Activated T-cell treated with anti-CD3 and anti-CD28 coated beads, Interleukin-2, amount 50 U/mL, for 4 hours (primary cell): ENCODE data around the gene ACTN1. TPM values are rescaled to one million over a fixed set of nuclear protein-coding genes. Genes with fewer than 3 reads are reported as not detected.
"Not testable (repeated sequence)": the region's sequence is repeated elsewhere in the genome, so short reads cannot be mapped to it uniquely, and the experiment has no call there.

Experiments used
- ATAC-seq, 2 donors: fragments of 200-7000 bp; cut with Tn5 transposase; one replicate each; pipeline ENCODE4 v1.10.0; 2021
- DNase-seq: peaks from one replicate; pipeline ENCODE4 v3.0.0-alpha.2; 2020
- H3K27me3 Mint-ChIP-seq: one replicate; pipeline ENCODE4 v1.8.0; 2021; ENCODE audit warnings: low read depth, mixed read lengths
- H3K36me3 Mint-ChIP-seq: one replicate; pipeline ENCODE4 v1.8.0; 2022; ENCODE audit warnings: mixed read lengths; ENCODE audit not compliant: insufficient read depth
- H3K4me1 Mint-ChIP-seq: one replicate; pipeline ENCODE4 v1.8.0; 2021; ENCODE audit warnings: low read depth, mixed read lengths
- H3K4me3 Mint-ChIP-seq: one replicate; pipeline ENCODE4 v1.8.0; 2021; ENCODE audit warnings: mild to moderate bottlenecking, moderate library complexity, mixed read lengths
- H3K9me3 Mint-ChIP-seq: one replicate; pipeline ENCODE4 v1.8.0; 2021; ENCODE audit warnings: mixed read lengths
- total RNA-seq, 3 donors: library from RNA; stranded (reverse); gene quantifications; one replicate each; pipeline ENCODE4 v1.2.1, GENCODE V29; 2021

The ACTN1 gene
- total RNA-seq, 3 donors from 2014 or later, result 47.0 to 77.1 (median 56.2) TPM

DNA sequence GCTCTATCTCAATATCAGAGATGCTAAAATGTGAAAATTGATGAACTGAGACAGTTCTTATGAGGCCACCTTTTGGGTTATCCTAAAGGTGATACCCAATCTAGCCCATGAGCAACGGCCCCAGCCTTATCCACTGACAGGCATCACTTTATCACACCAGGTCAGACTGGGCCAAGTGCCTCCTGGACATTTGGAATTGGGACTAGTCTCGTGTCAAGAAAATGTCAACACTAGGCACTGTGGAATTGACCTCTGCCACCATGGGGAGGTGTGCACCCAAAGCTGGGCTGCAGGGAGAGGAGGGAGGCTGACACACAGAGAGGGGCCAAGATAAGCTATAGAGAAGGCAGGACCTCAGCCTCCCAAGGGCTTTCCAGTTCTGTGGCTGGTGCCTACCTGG is 107.7 kb downstream of the ACTN1 start:
- Mint-ChIP-seq H3K4me1 (no peaks in the 10 kb centered on the region), H3K9me3 (no peaks in the 10 kb centered on the region), H3K27me3 (no peaks in the 10 kb centered on the region), H3K4me3 (no peak overlapping the region), H3K36me3 (peaks cover 22% of the 10 kb centered on the region)
- DNase-seq (no peak), ATAC-seq (no peak)

DNA sequence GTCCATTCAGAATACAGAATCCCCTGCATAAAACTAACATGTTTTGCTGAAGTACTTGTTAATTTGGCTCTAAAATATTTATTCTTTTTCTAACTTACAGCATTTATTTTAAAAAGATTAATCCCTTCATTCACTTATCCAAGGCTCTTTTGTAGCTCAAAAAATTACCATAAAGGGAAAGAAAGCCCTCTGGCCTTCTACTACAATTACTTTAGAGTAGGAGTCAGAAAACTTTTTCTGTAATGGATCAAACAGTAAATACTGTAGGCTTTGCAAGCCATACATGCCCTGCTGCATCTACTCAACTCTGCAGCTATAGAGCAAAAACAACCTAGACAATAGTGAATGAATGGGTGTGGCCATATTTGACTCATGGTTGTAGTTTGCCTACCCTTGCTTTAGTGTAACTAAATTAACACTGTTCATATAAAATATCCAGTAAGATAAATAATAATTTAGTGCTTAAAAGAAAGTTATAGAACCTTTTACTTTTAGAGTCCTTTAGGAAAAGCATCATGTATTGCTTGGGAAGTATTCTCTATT is 112.0 kb downstream of the ACTN1 start:
- Mint-ChIP-seq H3K36me3 (peaks cover 7% of the 10 kb centered on the region), H3K4me1 (no peaks in the 10 kb centered on the region), H3K9me3 (peaks cover 8% of the 10 kb centered on the region), H3K27me3 (no peaks in the 10 kb centered on the region), H3K4me3 (no peak overlapping the region)
- ATAC-seq, result no peak
- DNase-seq, result no peak

GRCh38 chr14:68865542-68865941 is 113.6 kb downstream of the ACTN1 start:
- no peak overlapping the region for H3K4me3 Mint-ChIP-seq
- no peaks in the 10 kb centered on the region for H3K27me3 Mint-ChIP-seq
- DNase-seq (no peak), ATAC-seq (no peak)
- no peaks in the 10 kb centered on the region for H3K36me3 Mint-ChIP-seq
- no peaks in the 10 kb centered on the region for H3K4me1 Mint-ChIP-seq
- peaks cover 8% of the 10 kb centered on the region for H3K9me3 Mint-ChIP-seq

GRCh38 chr14:68864361-68864750 is 114.7 kb downstream of the ACTN1 start:
- no peak for DNase-seq
- H3K9me3 Mint-ChIP-seq, result peaks cover 8% of the 10 kb centered on the region
- no peaks in the 10 kb centered on the region for H3K27me3 Mint-ChIP-seq
- H3K36me3 Mint-ChIP-seq, result no peaks in the 10 kb centered on the region
- no peak for ATAC-seq
- no peaks in the 10 kb centered on the region for H3K4me1 Mint-ChIP-seq
- no peak overlapping the region for H3K4me3 Mint-ChIP-seq

GRCh38 chr14:68863610-68864360 is 115.3 kb downstream of the ACTN1 start:
- DNase-seq (no peak), ATAC-seq (no peak)
- no peaks in the 10 kb centered on the region for H3K36me3 Mint-ChIP-seq
- H3K27me3 Mint-ChIP-seq, result no peaks in the 10 kb centered on the region
- H3K9me3 Mint-ChIP-seq, result peaks cover 8% of the 10 kb centered on the region
- H3K4me1 Mint-ChIP-seq, result no peaks in the 10 kb centered on the region
- H3K4me3 Mint-ChIP-seq, result no peak overlapping the region

GRCh38 chr14:68862954-68863594 is 116.0 kb downstream of the ACTN1 start:
- no peaks in the 10 kb centered on the region for H3K36me3 Mint-ChIP-seq

GRCh38 chr14:68860771-68861170 is 118.3 kb downstream of the ACTN1 start:
- no peak for DNase-seq
- Mint-ChIP-seq H3K36me3 (no peaks in the 10 kb centered on the region), H3K4me1 (no peaks in the 10 kb centered on the region), H3K4me3 (no peak overlapping the region), H3K27me3 (no peaks in the 10 kb centered on the region), H3K9me3 (peaks cover 7% of the 10 kb centered on the region)
- no peak for ATAC-seq

More at GRCh38 chr14:68862954-68863594, 116.0 kb downstream of the ACTN1 start:
- DNase-seq (peak; percentile 47), ATAC-seq (peak in 1 of 2 donors; percentile 43)
- no peaks in the 10 kb centered on the region for H3K27me3 Mint-ChIP-seq
- H3K4me1 Mint-ChIP-seq, result no peaks in the 10 kb centered on the region
- no peak overlapping the region for H3K4me3 Mint-ChIP-seq
- peaks cover 8% of the 10 kb centered on the region for H3K9me3 Mint-ChIP-seq

- Mint-ChIP-seq H3K27me3 (no peaks in the 10 kb centered on the region), H3K36me3 (no peaks in the 10 kb centered on the region), H3K4me3 (no peak overlapping the region), H3K9me3 (no peaks in the 10 kb centered on the region), H3K4me1 (peaks cover 7% of the 10 kb centered on the region)
- no peak for ATAC-seq
- DNase-seq, result no peak
These were observed 121.5 kb downstream of the ACTN1 start for GRCh38 chr14:68857516-68858070.

DNA sequence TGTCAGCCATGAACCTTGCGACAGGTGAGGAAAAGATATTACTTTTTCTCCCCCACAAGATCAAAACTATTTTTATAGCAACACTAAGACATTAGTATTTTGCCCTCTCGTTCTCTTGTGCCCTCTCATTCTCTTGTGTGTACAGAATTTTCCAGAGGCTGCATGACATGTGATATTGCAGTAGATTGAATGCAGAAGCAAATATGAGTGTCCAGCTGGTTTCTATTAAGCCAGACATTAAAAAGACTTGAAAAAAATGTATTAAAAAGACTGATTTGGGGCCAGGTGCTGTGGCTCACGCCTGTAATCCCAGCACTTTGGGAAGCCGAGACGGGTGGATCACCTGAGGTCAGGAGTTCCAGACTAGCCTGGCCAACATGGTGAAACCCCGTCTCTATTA is 122.5 kb downstream of the ACTN1 start:
- no peak for ATAC-seq
- Mint-ChIP-seq H3K9me3 (peaks cover 4% of the 10 kb centered on the region), H3K4me3 (no peak overlapping the region), H3K4me1 (peaks cover 7% of the 10 kb centered on the region), H3K36me3 (no peaks in the 10 kb centered on the region), H3K27me3 (no peaks in the 10 kb centered on the region)
- DNase-seq, result no peak

- ATAC-seq (no peak), DNase-seq (no peak)
- H3K4me1 Mint-ChIP-seq, result peaks cover 7% of the 10 kb centered on the region
- H3K9me3 Mint-ChIP-seq, result peaks cover 4% of the 10 kb centered on the region
- H3K36me3 Mint-ChIP-seq, result no peaks in the 10 kb centered on the region
- no peaks in the 10 kb centered on the region for H3K27me3 Mint-ChIP-seq
- H3K4me3 Mint-ChIP-seq, result no peak overlapping the region
These were observed 124.7 kb downstream of the ACTN1 start for GRCh38 chr14:68854421-68854820.

- H3K9me3 Mint-ChIP-seq, result peaks cover 4% of the 10 kb centered on the region
- H3K4me3 Mint-ChIP-seq, result no peak overlapping the region
- no peaks in the 10 kb centered on the region for H3K36me3 Mint-ChIP-seq
- ATAC-seq (no peak), DNase-seq (no peak)
- no peaks in the 10 kb centered on the region for H3K27me3 Mint-ChIP-seq
- H3K4me1 Mint-ChIP-seq, result peaks cover 7% of the 10 kb centered on the region
These were observed 125.4 kb downstream of the ACTN1 start for GRCh38 chr14:68853749-68854148.

DNA sequence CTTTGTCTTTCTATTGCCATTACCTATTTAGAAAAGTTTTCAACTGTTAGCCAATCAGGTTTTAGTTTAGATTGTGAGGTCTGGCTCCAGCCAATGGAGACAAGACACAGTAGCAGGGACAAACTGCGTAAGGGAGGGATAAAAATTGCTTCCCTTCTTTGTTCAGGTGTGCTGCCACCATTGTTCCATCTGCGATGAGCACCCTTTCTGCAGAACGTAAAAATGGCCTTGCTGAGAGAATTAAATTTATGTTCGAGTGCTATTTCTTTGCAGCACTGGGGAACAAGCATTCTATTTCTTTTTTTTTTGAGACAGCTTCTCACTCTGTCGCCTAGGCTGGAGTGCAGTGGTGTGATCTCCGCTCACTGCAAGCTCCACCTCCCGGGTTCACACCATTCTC is 126.6 kb downstream of the ACTN1 start:
- not testable (repeated sequence) for ATAC-seq, DNase-seq, H3K4me3 Mint-ChIP-seq, H3K4me1 Mint-ChIP-seq, H3K27me3 Mint-ChIP-seq, H3K36me3 Mint-ChIP-seq, H3K9me3 Mint-ChIP-seq

DNA sequence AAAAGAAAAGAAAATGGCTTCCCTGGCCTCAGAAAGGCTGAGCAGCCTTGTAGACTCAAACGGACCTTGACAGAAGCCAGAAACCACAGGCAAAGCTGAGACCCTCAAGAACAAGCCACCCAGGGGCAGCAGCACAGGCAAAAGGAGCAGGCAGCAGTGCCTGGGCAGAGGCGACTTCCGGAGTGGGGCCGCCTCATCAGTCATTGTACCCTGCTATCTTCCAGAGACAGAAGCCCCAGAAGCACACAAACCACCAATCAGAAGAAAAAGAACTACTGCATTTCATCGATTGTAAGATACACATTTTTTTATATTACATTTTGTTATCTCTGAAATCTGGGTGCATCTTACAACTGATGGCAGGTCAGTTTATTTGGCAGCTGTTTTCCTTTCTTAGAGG is 128.0 kb downstream of the ACTN1 start:
- Mint-ChIP-seq H3K36me3 (no peaks in the 10 kb centered on the region), H3K27me3 (no peaks in the 10 kb centered on the region), H3K9me3 (peaks cover 4% of the 10 kb centered on the region), H3K4me3 (no peak overlapping the region), H3K4me1 (peaks cover 7% of the 10 kb centered on the region)
- no peak for ATAC-seq
- DNase-seq, result no peak

- peaks cover 4% of the 10 kb centered on the region for H3K9me3 Mint-ChIP-seq
- H3K4me3 Mint-ChIP-seq, result no peak overlapping the region
- ATAC-seq (no peak), DNase-seq (no peak)
- H3K4me1 Mint-ChIP-seq, result peaks cover 3% of the 10 kb centered on the region
- no peaks in the 10 kb centered on the region for H3K36me3 Mint-ChIP-seq
- H3K27me3 Mint-ChIP-seq, result no peaks in the 10 kb centered on the region
These were observed 129.7 kb downstream of the ACTN1 start for GRCh38 chr14:68849416-68849815.

DNA sequence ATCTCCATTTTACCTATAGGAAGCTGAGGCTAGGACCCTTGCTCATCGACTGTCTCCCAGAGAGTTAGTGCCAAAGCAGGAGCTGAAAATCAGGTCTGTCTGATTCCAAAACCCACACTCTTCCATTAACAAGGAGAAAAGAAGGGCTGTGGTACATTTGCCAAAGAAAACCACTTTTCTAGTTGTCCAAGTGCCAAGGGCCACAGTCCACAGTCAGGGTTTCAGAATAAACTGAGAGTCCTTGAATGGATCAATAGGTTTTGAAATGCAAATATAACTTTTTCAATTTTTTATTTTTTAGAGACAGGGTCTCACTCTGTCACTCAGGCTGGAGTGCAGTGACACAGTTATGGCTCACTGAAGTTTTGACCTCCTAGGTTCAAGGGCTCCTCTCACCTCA is 130.8 kb downstream of the ACTN1 start:
- Mint-ChIP-seq H3K4me1 (peaks cover 7% of the 10 kb centered on the region), H3K9me3 (peaks cover 4% of the 10 kb centered on the region), H3K36me3 (no peaks in the 10 kb centered on the region), H3K4me3 (no peak overlapping the region), H3K27me3 (no peaks in the 10 kb centered on the region)
- DNase-seq (no peak), ATAC-seq (no peak)
